ENCODE measurements around the gene CACHD1. TPM values are rescaled to one million over a fixed set of nuclear protein-coding genes. Genes with fewer than 3 reads are reported as not detected.

Gene CACHD1
- total RNA-seq, 1 experiment from 2014 or later = 29.9 TPM

- TF ChIP-seq SIN3A (IDR thresholded peaks at IDR 0.05; ENCODE audit: borderline replicate concordance, insufficient read depth, low read depth, low read length) = no peak
- no peak for TF ChIP-seq CTCF (IDR thresholded peaks at IDR 0.05)
- TF ChIP-seq TCF7L2 (IDR thresholded peaks at IDR 0.05; ENCODE audit: low read depth, low read length) = no peak
- TF ChIP-seq REST (IDR thresholded peaks at IDR 0.05; ENCODE audit: insufficient read depth in 1 of 2, low read depth in 2 of 2, low read length in 1 of 2) = no peak
- TF ChIP-seq POLR2AphosphoS5 (IDR thresholded peaks at IDR 0.05; ENCODE audit: low read depth, low read length) = no peak
- DNase-seq (ENCODE audit: low read depth, low spot score) (no peak), ATAC-seq (no peak)
- H3K36me3 ChIP-seq (ENCODE audit: control insufficient read depth, insufficient read depth, low read length) = no peaks in the 10 kb centered on the region
- no peak overlapping the region for H3K4me3 ChIP-seq (ENCODE audit: low read depth in 2 of 2, low read length in 2 of 2)
- H3K9me3 ChIP-seq (ENCODE audit: control insufficient read depth, insufficient read depth, low read depth, low read length) = no peaks in the 10 kb centered on the region
- intact Hi-C loops (cut with micrococcal nuclease; ENCODE audit: unreplicated experiment) = no loop called here
- in situ Hi-C loops (cut with HindIII; ENCODE audit: low pct_unique_long_range_greater_than_20kb, low sequenced_read_pairs) = no loop called here
- ChIA-PET POLR2A (no interaction called here), CTCF (no interaction called here)
- no peak overlapping the region for H3K27ac ChIP-seq (ENCODE audit: low read length)
- no peaks in the 10 kb centered on the region for H3K4me1 ChIP-seq (ENCODE audit: control insufficient read depth, insufficient read depth, low read length)
- BruUV-seq (replicated peaks) = no TSS peak
- H3K27me3 ChIP-seq (ENCODE audit: control insufficient read depth, insufficient read depth, low read length) = no peaks in the 10 kb centered on the region
Observed at GRCh38 chr1:64699327-64699726, 229.4 kb downstream of the CACHD1 start.

- TF ChIP-seq TCF7L2 (IDR thresholded peaks at IDR 0.05; ENCODE audit: low read depth, low read length) (no peak), CTCF (IDR thresholded peaks at IDR 0.05) (no peak), REST (IDR thresholded peaks at IDR 0.05; ENCODE audit: insufficient read depth in 1 of 2, low read depth in 2 of 2, low read length in 1 of 2) (no peak), SIN3A (IDR thresholded peaks at IDR 0.05; ENCODE audit: borderline replicate concordance, insufficient read depth, low read depth, low read length) (no peak), POLR2AphosphoS5 (IDR thresholded peaks at IDR 0.05; ENCODE audit: low read depth, low read length) (no peak)
- Histone ChIP-seq H3K27ac (ENCODE audit: low read length) (no peak overlapping the region), H3K9me3 (ENCODE audit: control insufficient read depth, insufficient read depth, low read depth, low read length) (no peaks in the 10 kb centered on the region), H3K4me3 (ENCODE audit: low read depth in 2 of 2, low read length in 2 of 2) (no peak overlapping the region), H3K36me3 (ENCODE audit: control insufficient read depth, insufficient read depth, low read length) (no peaks in the 10 kb centered on the region), H3K27me3 (ENCODE audit: control insufficient read depth, insufficient read depth, low read length) (no peaks in the 10 kb centered on the region), H3K4me1 (ENCODE audit: control insufficient read depth, insufficient read depth, low read length) (no peaks in the 10 kb centered on the region)
- no peak for ATAC-seq
- in situ Hi-C loops (cut with HindIII; ENCODE audit: low pct_unique_long_range_greater_than_20kb, low sequenced_read_pairs) = loop anchor here (25.0 kb wide), 1 partner anchor 111 kb away; no protein-coding TSS in a partner anchor
- DNase-seq (ENCODE audit: low read depth, low spot score) = no peak
- intact Hi-C loops (cut with micrococcal nuclease; ENCODE audit: unreplicated experiment) = no loop called here
- POLR2A ChIA-PET = no interaction called here
- CTCF ChIA-PET = no interaction called here
- no TSS peak for BruUV-seq (replicated peaks)
Observed at GRCh38 chr1:64701071-64701470, 231.1 kb downstream of the CACHD1 start.
